A673 (cell line): Measurements from ENCODE around the gene SLAMF8.

Experiments used
- CTCF ChIP-seq: fragments of 300-800, 200-600 bp; sonication (generic); conservative IDR thresholded peaks from 2 replicates; pipeline ENCODE4 v1.5.1; 2017; ENCODE audit warnings: low read depth, mild to moderate bottlenecking, antibody characterized with exemption, low read length, moderate library complexity, mixed read lengths
- EZH2 ChIP-seq: fragments of 200-600 bp; sonication (generic); IDR thresholded peaks from 2 replicates; pipeline ENCODE4 v1.6.1; 2017; ENCODE audit warnings: borderline replicate concordance, low read depth, mild to moderate bottlenecking, mixed read lengths, antibody characterized with exemption, low read length; ENCODE audit not compliant: poor library complexity, severe bottlenecking

DNA sequence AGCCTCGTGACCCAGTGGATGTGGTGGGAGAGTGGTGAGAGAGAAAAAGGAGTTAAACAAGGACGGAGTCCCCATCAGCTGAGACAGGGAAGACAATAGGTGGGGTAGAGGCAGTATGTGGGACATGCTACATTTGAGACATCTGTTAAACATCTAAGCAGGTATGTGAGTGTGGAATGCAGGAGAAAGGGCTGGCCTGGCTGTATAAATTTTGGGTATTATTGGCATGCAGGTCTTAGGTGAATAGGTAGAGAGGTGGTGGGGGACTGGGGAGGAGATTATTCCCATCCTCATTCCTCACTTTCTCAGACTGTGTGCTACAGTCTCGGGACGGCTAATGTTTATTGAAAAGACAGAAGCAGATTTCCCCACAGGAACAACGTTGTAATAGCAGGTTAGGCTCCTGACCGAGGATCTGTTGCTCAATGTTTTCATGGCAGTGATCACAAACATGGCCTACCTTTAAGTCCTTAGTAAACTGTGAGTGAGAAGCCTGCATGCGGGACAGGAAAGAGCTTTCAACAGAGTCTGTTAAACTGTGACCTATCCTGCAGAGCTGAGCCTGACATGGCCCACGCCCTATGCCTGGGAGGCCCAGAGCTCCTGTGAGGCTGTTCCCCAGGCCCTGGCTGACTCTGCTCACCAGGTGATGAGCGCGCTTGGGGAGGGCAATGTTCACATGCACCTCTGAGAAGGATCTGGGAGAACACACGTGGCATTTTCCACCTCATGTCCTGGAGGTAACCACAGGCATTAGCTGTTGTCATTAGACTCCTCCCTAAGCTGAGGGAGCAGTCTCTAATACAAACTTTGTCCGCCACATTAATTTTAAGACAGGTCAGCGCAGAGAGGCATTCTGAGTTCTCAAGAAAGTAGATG is 19.3 kb downstream of the SLAMF8 start:
- TF ChIP-seq CTCF (no peak), EZH2 (no peak)
